Lower leg skin (tissue), 3 donors: ENCODE data around the gene CPPED1.

Experiments
- CTCF ChIP-seq, 3 donors: fragments of 450-650 bp; IDR thresholded peaks; one replicate each; pipeline ENCODE4 v1.5.1; 2016; ENCODE audit warnings: antibody characterized with exemption in 3 of 3, mild to moderate bottlenecking in 3 of 3, moderate library complexity in 2 of 3
- POLR2A ChIP-seq, 2 donors: fragments of 450-650 bp; IDR thresholded peaks; one replicate each; pipeline ENCODE4 v1.6.1; 2016 to 2017; ENCODE audit warnings: antibody characterized with exemption in 2 of 2, mild to moderate bottlenecking in 1 of 2, moderate library complexity in 1 of 2

- TF ChIP-seq CTCF (IDR thresholded peaks at IDR 0.05) (no peak), POLR2A (IDR thresholded peaks at IDR 0.05) (no peak)
Measured at GRCh38 chr16:12732600-12732999, 71.1 kb downstream of the CPPED1 start.
